Measurements from ENCODE around the gene SH2D5. TPM values are rescaled to one million over a fixed set of nuclear protein-coding genes. Genes with fewer than 3 reads are reported as not detected.

The SH2D5 gene
- total RNA-seq, 1 experiment from 2014 or later: 8.4 TPM

DNA sequence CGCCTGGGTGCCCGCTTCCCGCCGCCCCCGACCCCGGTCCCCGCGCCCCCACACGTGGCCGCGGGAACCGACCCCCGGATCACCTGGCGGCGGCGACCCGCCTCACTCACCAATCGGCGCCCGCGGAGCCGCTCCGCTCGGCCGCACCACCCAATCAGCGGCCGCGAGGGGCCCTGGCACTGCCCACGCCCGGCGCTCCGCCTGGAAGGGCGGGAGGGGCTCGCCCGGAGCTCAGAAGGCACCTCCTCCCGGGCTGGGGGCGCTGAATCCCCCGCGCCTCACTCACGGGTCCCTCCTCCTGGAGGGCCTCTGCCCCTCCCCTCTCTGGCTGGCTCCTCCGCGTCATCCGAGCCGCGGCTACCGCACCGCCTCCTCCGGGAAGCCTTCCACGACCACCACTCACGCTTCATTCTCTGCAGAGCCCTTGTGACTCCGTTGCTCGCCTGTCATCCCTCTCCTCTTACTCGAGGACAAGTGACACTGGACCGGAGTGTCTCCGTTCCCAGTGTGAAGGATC is 374 bp downstream of the SH2D5 start:
- no peaks in the 10 kb centered on the region for H3K36me3 ChIP-seq
- H3K27ac ChIP-seq: no peak overlapping the region
- DNase-seq: peak; percentile 79 to 85
- H3K4me1 ChIP-seq: peaks cover 8% of the 10 kb centered on the region; the same call in 1 of the 2 replicates
- H3K4me3 ChIP-seq: peak overlapping the region; percentile 58
- H3K9me3 ChIP-seq (replicated peaks): no peaks in the 10 kb centered on the region
- peaks cover 10% of the 10 kb centered on the region for H3K27me3 ChIP-seq

DNA sequence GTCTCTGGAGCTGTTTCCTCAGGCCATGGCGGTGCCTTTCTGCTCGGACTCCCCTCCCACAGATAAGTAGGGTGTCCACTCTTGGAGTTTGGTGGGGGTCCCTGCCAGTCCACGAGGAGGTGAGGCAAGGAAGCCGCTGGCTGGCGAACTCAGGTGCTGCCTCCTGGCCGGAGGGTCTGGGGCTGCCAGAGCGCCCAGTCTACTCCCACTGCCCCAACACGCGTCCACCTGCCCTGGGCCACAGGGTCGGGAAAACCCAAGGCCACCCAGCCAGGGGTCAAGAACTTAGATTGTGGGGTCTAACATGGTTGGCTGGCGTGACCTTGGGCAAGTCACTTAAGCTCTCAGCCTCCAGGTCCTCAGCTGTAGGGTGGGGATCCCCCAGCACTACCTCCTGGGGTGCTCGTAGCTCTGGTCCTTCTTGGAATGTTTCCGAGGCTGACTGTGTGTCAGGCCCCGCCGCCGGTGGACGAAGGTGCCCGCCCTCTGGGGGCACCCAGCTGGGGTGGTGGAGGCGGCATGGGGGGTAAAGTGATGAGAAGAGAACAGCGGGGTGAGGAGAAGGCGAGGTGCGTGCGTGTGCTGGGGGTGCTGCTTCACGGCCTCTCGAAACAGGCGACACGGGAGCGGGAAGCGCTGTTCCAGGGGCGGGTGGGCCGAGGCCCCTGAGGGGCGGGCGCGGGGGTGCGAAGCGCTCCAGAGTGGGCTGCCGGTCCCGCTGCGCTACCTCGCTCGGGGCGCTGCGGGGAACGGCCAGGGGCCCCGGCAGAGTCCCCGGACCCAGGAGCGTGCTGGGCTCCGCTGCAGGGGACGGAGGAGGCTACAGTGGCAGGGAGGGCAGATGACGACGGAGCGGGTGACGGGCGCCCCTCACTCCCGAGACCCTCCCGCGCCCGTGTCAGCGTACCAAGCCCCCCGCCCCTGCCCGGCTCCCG is 1.2 kb downstream of the SH2D5 start:
- peaks cover 10% of the 10 kb centered on the region for H3K27me3 ChIP-seq
- peak overlapping the region; percentile 58 for H3K4me3 ChIP-seq
- no peaks in the 10 kb centered on the region for H3K9me3 ChIP-seq (replicated peaks)
- H3K36me3 ChIP-seq: no peaks in the 10 kb centered on the region
- H3K27ac ChIP-seq: no peak overlapping the region
- H3K4me1 ChIP-seq: peaks cover 8% of the 10 kb centered on the region; the same call in 1 of the 2 replicates
- DNase-seq: no peak

DNA sequence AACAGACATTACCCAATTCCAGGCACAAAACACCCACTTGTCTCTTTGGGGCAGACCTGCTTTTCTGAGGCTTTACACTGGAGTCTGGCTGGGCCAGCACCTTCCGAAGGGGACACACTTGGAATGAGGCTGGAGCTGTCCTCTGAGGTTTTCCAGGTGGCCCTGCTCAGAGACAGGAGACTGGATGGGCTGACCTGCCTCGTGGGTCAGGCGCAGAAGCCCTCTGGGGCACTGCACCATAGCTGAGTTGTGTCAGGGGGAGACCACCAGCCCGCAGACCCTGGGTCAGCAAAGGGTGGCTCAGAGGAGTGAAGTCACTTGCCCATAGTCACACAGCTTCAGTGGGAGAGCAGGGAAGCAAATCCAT is 1.8 kb downstream of the SH2D5 start:
- no peak for DNase-seq
- Histone ChIP-seq H3K27me3 (peaks cover 10% of the 10 kb centered on the region), H3K4me1 (peaks cover 8% of the 10 kb centered on the region; the same call in 1 of the 2 replicates), H3K27ac (no peak overlapping the region), H3K36me3 (no peaks in the 10 kb centered on the region), H3K4me3 (no peak overlapping the region), H3K9me3 (replicated peaks) (no peaks in the 10 kb centered on the region)

DNA sequence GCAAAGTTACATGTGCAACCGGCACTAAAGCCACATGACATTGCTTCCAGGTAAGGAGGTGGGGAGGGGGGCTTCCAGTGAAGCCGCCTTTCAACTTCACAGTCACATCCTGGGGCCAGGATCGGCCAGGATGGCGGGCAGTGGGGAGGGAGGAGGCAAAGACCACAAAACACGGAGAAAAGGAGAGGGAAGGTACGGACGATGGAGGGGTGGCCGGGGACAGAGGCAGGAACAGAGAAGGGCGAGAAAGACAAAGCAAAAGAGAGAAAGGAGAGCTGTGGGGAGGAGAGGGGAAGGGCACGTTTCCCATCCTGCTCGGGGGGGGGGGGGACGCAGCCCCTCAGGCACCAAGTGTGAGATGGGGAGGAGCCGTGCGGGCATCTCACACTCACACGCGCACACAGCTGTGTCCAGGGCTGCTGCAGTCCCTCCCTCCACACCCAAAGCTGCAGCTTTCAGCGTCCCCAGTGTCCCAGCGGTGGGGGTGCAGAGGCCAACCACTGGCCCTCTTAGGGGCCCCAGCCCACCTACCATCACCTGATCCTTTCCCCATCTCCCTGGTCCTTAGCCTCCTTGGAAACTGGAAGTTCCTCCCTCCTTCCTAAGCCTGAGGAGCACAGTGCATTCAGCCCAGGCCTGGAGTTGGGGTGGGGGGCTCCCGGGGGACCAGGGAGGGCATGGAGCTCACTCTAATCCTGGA is 2.4 kb downstream of the SH2D5 start:
- Histone ChIP-seq H3K4me1 (peaks cover 8% of the 10 kb centered on the region; the same call in 1 of the 2 replicates), H3K4me3 (no peak overlapping the region)

DNA sequence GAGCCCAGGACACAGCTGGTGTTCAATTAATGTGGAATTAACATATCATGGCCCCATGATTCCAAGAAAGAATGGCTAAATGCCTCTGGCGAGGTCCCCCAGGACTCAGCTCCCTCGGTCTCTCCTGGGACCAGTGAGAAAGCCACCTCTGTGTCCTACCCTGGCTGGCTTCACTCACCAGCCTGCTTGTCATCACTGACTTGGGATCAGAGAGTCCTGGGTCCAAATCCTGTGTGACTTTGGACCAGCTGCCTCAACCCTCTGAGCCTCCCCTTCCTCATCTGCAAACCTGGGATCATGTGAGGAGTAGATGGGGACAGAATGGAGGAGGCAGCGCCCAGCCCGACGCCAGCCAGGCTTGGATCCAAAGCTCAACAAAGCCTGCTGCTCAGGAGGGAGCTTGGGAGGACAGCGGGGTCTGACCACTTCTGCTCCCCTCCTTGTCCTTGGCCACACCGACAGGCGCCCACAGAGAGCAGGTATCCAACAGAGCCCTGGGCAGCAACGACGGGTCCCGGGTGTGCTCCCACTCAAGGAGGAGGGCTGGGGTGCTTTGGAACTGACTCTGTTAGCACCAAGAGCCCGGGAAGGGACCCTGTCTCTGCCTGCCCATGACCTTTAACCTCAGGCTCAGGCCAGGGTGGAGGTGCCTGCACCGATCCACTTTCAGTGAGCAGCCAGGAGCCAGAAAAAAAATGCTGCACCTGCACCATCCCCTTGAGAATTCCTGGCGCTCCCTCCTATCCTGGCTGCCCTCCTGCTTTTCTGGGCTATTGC is 3.2 kb downstream of the SH2D5 start:
- H3K9me3 ChIP-seq (replicated peaks): no peaks in the 10 kb centered on the region
- H3K4me1 ChIP-seq: peaks cover 8% of the 10 kb centered on the region; the same call in 1 of the 2 replicates
- DNase-seq: no peak
- H3K36me3 ChIP-seq: no peaks in the 10 kb centered on the region
- no peak overlapping the region for H3K4me3 ChIP-seq
- peaks cover 10% of the 10 kb centered on the region for H3K27me3 ChIP-seq
- no peak overlapping the region for H3K27ac ChIP-seq

More for the DNA sequence above, 2.4 kb downstream of the SH2D5 start:
- Histone ChIP-seq H3K9me3 (replicated peaks) (no peaks in the 10 kb centered on the region), H3K27me3 (peaks cover 10% of the 10 kb centered on the region), H3K36me3 (no peaks in the 10 kb centered on the region), H3K27ac (no peak overlapping the region)
- no peak for DNase-seq

DNA sequence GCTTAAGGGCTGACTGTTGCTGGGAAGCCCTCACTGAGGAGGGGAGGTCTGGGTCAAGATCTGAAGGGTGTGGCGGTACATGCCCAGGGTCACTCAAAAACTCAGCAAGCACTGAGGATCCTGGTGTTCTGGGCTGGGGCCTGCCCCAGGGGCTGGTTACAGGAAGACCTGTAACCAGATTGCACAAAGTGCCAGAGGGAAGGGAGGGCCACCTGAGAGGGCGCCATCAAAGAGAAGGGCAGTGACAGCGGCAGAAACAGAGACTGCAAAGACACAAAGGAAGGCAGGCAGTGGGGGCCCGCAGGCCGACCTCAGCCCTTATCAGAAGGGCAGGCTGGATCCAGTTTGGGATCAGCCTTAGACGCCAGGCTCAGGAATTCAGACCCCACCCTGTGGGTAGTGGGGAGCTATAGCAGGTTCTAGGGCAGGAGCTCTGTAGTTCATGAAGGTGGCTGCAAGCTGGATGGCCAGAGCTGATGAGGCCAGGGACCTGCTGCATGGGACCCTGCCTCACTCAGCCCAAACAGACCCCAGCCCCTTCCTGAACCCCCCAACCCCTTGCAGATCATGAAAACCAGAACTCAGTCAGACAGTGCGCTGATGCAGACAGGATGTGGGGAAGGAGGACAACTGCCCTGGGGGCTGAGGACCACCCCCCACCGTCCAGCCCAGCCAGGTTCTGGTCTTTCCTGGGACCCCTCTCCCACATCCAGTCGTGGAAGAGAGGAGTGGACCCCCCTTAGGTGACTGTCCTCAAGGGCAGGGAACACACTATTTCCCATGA is 3.9 kb downstream of the SH2D5 start:
- H3K27me3 ChIP-seq: peaks cover 10% of the 10 kb centered on the region

DNA sequence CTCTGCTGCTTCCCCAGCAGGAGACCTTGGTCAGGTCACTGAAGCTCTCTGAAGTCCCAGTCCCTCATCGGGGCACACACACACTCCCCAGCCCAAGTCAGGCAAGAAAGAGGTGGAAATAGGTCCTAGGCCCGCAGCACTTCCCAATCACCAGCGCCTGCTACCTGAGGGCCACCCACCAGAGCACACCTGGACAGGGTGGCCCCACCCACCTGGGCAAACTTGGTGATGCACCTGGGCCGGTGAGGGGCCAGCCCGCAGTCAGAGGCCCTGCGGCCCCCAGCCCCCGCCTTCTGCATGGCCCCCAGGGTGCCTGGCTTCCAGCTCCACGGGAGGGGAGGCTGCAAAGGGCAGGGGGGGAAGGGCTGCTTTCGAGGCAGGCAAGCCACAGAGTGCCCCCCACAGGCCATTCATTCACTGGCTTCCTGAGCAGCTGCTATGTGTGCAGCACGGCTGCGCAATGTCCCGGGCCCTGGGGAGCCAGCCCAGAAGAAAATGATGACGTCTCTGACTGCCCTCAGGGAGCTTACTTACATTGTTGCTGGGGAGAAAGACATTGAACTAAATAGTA is 4.7 kb downstream of the SH2D5 start:
- Histone ChIP-seq H3K36me3 (no peaks in the 10 kb centered on the region), H3K27me3 (peaks cover 10% of the 10 kb centered on the region), H3K4me1 (0 out of 2 replicates have a peak, but pooled peaks cover 3% of the 10 kb centered on the region), H3K27ac (no peak overlapping the region), H3K9me3 (replicated peaks) (no peaks in the 10 kb centered on the region), H3K4me3 (no peak overlapping the region)
- peak in 1 of 2 experiments; percentile 53 for DNase-seq

More for the DNA sequence above, 3.9 kb downstream of the SH2D5 start:
- H3K4me1 ChIP-seq: peaks cover 4% of the 10 kb centered on the region; the same call in 1 of the 2 replicates
- no peak for DNase-seq
- H3K27ac ChIP-seq: no peak overlapping the region
- H3K36me3 ChIP-seq: no peaks in the 10 kb centered on the region
- no peak overlapping the region for H3K4me3 ChIP-seq
- H3K9me3 ChIP-seq (replicated peaks): no peaks in the 10 kb centered on the region

DNA sequence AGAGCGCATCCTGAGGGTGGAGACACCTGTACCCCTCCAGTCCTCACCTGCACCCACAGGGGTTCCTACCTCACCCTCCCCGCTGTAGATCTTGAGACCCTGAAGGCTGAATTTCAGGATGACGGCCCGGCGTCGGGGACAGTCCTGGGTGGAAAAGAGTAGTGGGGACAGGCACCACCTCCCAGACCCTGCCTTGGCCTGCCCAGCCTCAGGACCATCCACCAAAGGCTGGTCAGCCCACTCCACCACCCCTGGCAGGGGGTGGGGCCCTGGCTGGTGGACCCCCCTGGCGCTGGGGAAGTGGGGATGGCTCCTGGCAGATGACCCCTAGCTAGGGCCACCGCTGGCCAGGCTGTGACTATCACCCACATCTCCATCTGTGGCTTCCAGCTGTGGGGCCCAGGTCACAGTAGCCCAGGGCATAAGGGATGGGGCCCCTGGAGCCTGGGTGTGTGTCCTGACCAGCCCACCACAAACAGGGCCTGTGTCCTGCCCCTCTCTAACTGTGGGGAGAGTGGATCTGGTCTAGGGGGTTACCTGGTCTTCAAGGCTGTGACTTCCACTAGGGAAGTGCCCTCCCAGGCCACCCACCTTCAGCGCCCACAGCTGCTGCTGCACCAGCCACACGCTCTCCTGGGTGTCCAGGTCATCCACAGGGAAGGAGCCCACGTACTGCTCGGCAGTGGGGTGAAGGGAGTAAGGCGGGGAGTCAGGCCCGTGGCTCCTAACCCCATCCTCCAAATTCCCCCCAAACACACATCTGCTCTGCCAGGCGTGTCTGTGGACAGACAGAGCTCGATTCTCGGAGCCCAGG is 5.4 kb downstream of the SH2D5 start:
- Histone ChIP-seq H3K9me3 (replicated peaks) (no peaks in the 10 kb centered on the region), H3K36me3 (no peaks in the 10 kb centered on the region), H3K27me3 (peaks cover 10% of the 10 kb centered on the region), H3K4me3 (no peak overlapping the region), H3K4me1 (0 out of 2 replicates have a peak, but pooled peaks cover 3% of the 10 kb centered on the region), H3K27ac (no peak overlapping the region)
- no peak for DNase-seq

DNA sequence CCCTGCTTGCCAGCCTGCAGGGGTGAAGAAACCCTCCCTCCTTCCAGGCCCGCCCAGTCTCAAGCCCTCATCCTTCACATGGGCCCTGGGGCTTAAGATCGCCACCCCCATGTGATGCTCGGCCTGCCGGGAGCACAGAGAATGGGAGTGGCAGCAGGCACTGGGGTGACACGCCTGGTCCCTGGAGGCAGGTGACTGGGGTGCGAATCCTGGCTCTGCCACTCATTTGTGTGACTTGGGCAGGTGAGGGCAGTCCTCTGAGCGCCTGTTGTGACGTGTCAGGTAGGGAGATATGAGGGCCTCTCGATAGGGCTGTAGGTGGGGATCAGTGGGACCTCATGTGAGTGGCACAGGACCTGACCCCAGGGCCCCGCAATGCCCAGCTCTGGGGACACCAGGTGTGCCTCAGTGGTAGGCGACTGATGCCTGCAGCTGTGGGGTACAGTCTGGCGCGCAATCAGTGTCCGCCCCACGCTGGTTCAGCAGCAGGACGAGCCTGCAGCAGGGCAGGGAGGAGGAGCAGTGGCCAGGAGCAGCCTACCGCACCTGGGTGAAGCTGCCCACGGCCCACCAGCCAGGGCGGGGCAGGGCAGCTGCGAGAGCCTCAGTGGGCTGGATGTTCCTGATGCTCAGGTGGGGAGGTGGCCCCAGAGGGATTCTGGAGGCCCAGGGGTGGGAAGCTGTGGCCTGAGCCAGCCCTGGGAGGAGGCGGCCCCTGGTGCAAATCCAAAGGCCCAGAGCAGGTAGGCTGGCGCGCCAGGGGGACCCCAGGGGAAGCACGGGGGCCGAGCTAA is 6.2 kb downstream of the SH2D5 start:
- 0 out of 2 replicates have a peak, but pooled peaks cover 2% of the 10 kb centered on the region for H3K4me1 ChIP-seq
- no peaks in the 10 kb centered on the region for H3K36me3 ChIP-seq
- no peaks in the 10 kb centered on the region for H3K9me3 ChIP-seq (replicated peaks)
- DNase-seq: no peak
- H3K27me3 ChIP-seq: peaks cover 10% of the 10 kb centered on the region
- no peak overlapping the region for H3K4me3 ChIP-seq
- no peak overlapping the region for H3K27ac ChIP-seq

DNA sequence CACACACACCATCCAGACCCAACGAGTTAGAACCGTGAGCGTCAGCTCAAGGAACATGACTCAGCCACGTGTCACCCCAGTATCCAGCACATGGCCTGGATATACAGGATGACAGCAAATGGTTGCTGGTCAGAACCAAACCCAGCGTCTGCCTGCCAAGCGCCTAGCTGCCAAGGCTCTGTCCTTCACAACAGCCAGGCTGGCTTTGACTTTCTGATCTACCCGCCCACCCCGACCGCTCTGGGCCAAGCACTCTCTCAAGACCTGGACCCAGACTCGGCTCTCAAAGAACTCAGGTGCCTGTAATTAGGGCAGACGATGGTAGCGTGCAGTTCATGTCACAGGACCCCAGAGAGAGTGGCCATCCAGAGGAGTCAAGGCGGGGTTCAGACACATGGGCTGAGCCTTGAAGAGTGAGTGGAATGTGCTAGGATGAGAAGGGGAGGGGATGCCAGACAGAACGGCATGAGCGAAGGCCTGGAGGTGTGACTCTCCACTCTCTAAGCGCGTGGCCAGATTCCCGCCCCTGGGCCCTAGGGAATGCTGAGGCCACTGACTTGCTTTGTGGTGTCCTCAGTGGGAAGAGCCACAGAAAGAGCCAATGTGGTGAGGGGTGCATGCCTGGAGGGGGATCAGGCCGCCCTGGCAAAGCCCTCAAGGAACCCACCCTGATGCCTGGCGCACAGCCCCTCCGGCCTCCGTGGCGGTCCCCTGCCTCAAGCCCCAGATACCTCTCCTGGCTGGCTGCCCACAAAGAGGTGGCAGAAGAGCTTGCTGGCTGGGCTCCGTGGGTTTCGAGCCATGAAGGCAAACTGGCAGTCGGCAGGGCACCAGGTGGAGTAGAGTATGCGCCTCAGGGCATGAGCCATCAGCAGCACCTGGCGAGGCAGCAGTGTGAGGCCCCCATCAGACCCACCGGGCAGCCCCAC is 7.0 kb downstream of the SH2D5 start:
- Histone ChIP-seq H3K27ac (no peak overlapping the region), H3K27me3 (peaks cover 2% of the 10 kb centered on the region; the same call in 1 of the 2 replicates), H3K36me3 (no peaks in the 10 kb centered on the region), H3K4me1 (no peaks in the 10 kb centered on the region), H3K4me3 (no peak overlapping the region), H3K9me3 (replicated peaks) (no peaks in the 10 kb centered on the region)
- no peak for DNase-seq

DNA sequence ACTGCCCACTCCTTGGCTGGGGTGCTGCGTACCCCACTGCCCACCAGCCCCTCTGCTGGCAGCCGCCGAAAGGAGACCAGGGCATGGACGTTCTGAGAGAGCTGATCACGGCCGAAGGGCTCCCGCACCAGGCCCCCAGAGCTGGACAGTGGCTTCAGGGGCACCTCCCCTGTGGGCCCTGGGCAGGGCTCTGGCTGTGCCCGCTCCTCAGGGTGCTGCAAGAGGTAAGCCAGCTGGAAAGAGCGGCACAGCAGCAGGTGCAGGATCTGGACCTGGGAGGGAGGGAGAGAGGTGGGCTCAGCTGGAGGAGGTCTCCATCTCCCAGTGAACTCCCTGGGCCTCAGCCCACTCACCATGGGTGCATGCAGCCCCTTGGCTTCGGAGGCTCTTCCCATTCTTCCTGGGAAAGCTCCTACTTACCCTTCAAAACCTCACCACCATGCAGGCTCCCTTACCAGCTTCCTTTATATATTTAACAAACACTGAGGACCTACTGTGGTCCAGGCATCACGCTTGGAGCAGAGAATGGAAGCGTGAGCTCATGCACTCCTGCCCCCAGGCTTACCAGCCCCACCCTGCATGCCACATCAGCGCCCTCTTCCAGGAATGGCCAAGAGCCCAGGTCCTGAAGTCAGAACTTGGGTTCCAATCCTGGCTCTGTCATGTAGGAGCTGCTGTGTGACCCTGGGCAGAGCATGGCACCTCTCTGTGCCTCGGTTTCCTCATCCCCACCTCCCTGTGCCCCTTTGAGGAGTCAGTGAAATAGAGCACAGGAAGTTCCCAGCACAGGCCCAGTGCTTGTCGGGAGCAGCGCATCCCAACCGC is 7.9 kb downstream of the SH2D5 start:
- no peak for DNase-seq

More for the DNA sequence above, 7.9 kb downstream of the SH2D5 start:
- H3K27ac ChIP-seq: no peak overlapping the region
- H3K4me1 ChIP-seq: no peaks in the 10 kb centered on the region
- H3K9me3 ChIP-seq (replicated peaks): no peaks in the 10 kb centered on the region
- no peaks in the 10 kb centered on the region for H3K27me3 ChIP-seq
- H3K4me3 ChIP-seq: no peak overlapping the region
- no peaks in the 10 kb centered on the region for H3K36me3 ChIP-seq

Data from SJCRH30 (cell line).